NOMO-1 treated with DMSO at 0.1 percent for 48 hours (cell line): ENCODE measurements around the gene TUBB.
"Not testable (repeated sequence)": the region's sequence is repeated elsewhere in the genome, so short reads cannot be mapped to it uniquely, and the experiment has no call there.

Experiments
- DNase-seq: peaks from one replicate; lab custom pipeline; 2025; ENCODE audit not compliant: unreplicated experiment; lab: John Stamatoyannopoulos, UW

Gene TUBB

DNA sequence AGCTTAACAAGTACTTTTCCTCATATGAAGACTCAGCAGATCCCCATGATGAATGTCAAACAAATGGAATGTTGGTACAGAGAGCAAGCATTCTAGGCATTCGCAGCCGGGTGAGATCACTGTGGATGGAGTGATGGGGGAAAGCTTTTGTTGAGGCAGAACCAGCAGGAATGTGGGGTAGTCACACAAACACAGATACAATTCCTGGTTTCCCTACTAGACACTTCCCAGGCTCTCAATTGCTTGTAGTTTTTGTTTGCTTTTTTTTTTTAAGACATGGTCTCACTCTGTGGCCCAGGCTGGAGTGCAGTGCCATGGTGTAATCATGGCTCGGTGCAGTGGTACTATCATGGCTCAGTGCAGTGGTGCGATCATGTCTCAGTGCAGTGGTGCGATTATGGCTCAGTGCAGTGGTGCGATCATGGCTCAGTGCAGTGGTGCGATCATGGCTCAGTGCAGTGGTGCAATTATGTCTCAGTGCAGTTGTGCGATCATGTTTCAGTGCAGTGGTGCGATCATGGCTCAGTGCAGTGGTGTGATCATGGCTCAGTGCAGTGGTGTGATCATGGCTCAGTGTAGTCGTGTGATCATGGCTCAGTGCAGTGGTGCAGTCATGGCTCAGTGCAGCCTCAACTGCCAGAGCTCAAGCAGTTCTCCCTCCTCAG, 39.6 kb downstream of the TUBB start:
- no peak for DNase-seq

DNA sequence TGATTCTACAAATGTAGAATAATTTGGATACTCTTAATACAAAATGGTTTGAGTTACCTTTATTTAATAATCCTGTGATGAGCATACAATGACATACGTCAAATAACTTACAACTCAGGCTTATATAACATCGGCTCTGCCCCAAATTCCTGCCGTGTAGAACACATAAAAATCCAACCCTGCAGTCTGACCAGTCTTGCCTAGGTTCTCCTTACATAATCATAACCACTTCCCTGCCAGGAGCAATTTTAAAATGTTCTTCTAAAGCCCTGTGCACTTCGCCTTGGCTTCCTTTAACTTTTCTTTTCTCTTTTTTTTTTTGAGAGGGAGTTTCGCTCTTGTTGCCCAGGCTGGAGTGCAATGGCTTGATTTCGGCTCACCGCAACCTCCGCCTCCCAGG, 40.4 kb downstream of the TUBB start:
- peak; percentile 68 for DNase-seq

DNA sequence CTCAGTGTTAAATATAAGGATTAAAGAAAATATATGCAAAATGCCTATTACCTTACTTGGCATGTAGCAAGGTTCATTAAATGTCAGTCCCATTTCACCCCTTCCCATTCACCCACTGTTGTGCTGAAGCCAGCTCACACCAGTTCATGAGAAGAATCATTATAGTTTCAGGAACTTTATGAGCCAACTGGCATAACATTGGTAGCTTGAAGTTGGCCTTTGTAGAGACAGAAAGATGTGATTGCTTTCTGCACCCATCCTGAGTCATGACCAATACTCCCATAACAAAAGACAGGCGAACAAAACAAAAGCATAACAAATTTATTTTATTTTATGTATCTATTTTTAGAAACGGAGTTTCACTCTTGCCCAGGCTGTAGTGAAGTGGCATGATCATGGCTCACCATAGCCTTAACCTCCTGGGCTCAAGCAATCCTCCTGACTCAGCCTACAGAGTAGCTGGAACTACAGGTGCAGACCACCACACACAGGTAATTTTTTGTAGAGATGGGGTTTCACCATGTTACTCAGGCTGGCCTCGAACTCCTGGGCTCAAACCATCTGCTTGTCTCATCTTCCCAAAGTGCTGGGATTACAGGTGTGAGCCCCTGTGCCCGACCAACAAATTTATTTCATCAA, 41.8 kb downstream of the TUBB start:
- DNase-seq, result no peak

DNA sequence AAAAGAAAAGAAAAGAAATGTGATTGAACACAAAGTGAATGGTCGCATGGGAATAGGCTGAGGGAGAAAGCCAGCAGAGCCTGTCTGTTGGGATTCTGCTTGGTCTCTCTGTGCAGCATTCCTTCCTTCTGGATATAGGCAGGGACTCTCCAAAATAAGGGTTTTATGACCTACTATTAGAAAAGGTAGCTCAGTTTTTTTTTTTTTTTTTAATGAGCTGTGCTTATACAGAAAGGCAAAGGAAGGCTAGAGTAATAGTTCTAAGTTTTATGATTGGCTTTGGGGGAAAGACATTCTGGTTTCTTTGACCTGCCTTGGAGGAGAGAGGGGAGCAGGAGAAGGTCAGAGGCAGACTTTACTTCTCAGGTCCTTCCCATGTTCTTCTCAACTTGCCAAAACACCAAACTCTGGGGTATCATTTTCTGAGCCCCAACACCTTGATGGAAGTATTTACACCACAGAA, 43.0 kb downstream of the TUBB start:
- DNase-seq, result no peak

DNA sequence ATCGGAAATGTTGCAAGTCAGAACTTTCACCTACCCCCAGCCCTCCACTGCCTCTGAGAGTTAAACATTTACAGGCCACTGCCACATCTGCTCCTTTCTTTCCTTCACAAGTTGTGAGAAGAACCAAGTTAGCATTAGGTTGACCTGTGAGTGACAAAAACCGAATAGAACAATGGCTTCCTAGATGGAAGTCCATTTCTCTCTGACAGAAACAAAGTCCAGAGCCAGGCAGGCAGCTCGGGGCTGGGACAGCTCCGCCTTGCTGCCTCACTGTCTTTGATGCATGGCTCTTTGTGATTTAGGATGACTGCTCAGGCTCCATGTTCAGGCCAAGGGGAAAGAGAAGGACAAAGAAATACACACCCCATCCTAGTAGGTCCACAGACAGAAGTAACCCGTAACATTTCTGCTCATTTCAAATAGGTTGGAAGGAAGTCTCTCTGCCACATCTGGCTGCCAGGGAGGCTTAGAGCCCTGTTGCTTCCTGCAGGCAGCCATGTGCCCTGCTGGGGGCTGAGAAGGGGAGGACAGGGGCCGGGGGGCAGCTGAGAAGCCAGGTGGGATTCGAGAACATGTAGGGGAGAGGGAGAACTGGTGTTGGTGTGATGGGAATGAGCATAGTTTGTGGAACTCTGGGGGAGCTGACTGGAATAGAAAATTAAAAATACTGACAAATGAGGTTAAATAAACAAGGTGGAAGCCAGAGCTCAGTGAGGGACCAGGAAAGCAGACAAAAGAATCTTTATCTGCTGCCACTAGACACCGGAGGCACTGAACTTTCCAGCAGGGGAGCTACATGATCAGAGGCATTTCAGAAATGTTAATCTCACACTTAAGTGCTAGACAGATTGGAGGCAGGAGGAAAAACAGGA, 43.7 kb downstream of the TUBB start:
- DNase-seq, result no peak

DNA sequence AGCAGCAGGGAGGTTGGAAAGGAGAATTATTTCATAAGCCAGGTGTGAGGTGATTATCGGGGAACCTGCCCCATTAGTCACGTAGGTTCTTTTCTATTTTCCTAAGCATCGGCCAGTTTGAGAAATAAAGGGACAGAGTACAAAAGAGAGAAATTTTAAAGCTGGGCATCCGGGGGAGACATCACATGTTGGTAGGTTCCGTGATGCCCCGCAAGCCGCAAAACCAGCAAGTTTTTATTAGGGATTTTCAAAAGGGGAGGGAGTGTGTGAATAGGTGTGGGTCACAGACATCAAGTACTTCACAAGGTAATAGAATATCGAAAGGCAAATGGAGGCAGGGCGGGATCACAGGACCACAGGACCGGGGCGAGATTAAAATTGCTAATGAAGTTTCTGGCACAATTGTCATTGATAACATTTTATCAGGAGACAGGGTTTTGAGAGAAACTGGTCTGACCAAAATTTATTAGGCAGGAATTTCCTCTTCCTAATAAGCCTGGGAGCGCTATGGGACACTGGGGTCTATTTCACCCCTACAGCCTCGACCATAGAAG, 44.4 kb downstream of the TUBB start:
- DNase-seq, result not testable (repeated sequence)

DNA sequence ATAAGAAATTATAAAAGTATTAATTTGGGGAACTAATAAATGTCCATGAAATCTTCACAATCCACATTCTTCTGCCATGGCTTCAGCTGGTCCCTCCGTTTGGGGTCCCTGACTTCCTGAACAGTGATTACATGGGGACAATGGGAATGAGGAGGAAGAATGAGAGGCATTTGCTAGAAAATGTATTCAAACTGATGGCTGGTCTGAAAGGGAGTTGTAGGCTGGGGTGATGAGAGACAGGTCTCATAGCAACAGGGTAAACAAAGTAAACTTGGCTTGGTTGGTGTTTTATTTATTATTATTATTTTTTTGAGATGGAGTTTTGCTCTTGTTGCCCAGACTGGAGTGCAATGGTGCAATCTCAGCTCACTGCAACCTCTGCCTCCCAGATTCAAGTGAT, 45.3 kb downstream of the TUBB start:
- not testable (repeated sequence) for DNase-seq

DNA sequence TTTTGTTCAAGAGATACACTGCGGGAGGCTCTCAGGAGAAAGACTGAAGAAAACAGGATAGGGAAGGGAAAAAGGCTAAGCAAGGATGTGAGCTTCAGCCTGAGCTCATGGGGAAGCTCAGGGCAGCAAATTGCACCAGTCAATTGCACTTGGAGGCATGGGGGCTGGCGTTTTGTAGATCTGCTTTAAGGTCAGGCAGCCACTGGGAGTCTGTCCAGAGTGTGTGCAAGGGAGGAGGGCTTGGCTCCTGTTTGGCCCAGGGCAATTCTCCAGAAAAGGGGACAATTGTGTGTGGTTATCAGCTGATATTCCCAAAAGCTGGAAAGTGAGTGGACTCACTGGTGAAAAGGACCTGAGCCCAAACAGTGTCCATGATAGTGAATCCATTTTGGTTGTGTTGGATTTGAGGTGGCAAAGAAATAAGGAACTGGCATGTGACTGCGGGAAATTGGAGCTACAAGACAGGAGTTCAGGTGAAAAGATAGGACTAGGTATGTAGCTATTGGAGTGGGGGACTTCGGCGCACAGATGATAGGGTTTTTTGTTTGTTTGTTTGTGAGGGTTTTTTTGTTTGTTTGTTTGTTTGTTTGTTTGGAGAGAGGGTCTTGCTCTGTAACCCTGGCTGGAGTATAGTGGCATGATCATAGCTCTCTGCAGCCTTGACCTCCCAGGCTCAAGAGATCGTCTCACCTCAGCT, 46.5 kb downstream of the TUBB start:
- no peak for DNase-seq

DNA sequence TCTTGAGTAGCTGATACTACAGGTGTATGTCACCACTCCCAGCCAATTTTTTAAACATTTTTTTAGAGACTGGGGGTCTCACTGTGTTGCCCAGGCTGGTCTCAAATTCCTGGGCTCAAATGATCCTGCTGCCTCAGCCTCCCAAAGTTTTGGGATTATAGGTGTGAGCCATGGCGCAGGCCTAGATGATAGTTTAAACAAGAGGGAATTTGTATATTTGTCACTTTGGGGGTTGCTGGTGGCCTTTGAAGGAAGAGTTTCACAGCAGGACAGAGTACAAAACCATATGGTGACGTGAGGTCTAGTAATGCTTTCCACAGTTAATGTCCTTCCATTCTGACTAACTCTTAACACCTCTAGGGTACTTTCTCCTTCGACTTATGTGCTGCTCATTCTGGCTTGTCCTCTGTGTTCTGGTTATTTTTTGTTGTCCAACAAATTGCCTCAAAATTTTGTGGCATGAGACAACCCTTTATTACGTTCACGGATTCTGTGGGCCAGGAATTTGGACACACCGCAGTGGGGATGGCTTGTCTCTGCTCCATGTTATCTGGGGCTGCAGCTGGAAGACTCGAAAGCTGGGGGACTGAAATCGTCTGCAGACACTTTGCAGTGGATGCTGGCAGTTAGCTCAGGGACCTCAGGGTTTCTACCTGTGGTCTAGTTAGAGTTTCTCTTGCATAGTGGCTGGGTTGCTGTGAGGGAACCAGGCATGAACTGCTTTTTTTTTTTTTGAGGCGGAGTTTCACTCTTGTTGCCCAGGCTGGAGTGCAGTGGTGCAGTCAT, 47.2 kb downstream of the TUBB start:
- DNase-seq, result no peak

DNA sequence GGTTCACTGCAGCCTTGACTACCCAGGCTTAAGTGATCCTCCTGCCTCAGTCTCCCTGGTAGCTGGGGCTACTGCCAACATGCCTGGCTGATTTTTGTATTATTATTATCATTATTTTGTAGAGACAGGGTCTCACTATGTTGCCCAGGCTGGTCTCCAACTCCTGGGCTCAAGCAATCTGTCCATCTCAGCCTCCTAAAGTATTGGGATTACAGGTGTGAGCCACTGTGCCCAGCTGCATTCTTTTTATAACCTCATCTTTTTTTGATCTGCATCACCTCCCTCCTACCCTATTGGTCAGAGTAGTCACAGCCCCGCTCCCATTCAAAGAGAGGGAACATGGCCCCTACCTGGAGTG, 47.8 kb downstream of the TUBB start:
- no peak for DNase-seq

DNA sequence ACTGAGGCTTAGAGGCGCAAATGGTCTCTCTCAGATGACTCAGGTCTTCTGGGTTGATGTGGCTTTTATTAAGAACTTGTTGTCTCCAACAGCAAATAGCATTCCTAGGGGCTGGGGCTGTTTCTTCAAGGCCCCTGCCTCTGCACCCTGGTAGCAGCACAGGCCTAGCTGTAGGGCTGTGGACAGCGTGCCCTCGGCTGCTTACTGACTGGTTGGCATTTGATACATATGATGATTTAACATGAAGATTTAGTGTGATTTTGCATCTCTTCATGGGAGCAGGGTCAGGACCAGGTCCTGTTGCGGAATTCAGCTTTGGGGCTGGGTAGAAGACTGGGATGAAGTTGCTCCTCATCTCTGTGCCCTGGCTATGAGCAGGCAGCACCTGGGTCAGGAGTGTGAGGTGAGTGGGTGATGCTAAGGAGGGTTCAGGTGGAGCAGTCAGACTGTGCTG, 48.5 kb downstream of the TUBB start:
- no peak for DNase-seq

DNA sequence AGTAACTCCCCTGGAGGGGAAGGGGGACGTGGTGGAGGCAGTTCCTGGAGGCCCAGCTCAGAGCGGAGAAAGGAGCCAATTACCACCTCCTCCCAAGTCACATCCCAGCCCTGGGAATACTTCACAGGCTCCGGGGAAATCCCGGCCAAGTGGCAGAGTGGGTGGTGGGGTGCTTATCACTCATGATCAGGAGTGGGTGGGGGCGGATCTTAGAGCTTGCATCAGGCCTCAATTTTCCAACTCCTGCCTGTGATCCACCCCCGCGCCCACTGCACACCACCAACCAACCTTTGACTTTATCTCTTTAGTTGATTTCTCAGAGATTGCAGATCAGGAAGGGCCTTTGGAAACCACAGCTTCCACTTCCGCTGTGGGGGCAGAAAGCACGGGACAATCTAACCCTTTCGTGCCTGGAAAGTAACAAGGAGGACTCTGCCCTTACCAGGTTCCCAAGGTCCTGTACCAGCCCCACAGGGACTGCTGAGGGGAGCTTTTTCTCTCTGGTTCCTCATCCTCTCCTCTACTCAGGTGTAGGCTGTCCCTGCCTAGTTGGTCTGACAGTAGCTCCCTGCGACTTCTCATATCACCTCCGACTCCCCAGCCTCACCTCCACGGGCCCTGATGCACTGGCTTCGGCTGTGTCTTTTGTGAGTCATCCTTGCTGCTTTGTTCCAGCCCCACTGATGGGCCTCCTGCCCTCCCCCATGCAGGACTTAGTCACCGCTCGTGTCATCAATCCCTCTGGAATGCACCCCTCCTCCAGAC, 49.1 kb downstream of the TUBB start:
- peak; percentile 81 for DNase-seq

DNA sequence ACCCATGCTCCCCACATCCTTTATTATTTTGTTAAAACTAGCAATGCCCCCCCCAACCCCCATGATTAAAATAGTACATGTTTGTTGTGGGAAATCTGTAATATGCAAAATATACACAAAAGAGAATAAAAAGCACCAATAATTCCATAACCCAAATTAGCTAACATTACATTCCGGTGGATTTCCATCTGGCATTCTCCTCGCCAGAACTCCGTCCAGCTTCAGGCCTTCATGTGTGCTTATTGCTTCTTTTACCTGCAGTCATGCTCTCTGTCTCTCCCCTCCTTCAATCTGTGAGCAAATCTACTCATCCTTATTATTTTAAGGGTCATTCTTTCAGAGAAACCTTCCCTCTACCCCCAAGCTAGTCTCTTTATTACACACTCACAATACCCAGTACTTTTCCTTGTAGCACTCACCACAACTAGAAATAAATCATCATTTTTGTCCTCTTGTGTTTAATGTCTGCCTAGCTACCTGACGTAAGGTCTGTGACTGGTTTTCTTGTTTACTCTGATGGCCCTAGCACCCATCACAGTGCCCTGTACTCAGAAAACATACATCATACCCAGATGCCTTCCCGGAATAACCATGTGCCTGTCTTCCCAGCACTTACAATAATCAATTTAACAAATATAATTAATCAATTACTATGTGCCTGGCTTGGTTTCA, 49.8 kb downstream of the TUBB start:
- DNase-seq, result no peak

DNA sequence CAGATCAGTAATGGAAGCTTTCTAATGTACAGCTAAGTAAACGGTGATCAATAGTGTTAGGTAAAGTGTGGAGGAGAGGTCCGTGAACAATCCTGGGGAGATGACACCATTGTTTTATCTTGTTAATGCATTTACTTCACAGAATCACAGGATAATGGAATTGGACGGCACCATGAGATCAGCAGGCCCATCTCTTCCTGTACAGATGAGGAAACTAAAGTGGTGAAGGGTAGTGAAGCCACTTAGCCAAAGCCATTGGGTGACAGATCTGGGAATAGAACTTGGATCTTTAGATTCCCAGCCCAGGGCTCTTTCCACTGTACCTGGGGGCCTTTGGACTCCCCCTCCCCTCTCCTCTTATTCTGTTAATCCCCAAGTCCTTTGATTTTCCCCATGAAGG, 50.4 kb downstream of the TUBB start:
- no peak for DNase-seq

DNA sequence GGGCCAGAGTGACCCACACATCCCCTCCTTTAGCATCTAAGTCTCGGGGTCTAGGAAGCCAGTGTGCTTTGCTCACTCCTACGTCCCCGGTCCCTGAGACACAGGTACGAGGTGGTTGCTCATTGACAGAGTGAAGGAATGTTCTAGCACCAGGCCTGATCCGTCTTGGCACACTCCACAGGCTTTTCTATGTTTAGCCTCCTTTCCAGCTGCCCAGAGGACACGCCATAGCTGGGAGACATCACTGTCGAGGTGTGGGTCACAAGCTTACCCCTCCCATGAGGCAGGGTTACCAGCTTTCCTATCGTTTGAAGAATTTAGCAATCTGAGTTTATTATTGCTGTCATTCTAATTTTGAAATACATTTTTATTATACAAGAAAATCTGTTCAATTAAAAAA, 54.5 kb downstream of the TUBB start:
- no peak for DNase-seq
